GM04504 (cell line): ENCODE data around the gene ADARB1.
"Not testable (repeated sequence)": the region's sequence is repeated elsewhere in the genome, so short reads cannot be mapped to it uniquely, and the experiment has no call there.

ENCODE experiments used
- DNase-seq: peaks from one replicate; pipeline ENCODE4 v3.0.0-alpha.2; 2012; ENCODE audit warnings: low read depth

ADARB1 gene

DNA sequence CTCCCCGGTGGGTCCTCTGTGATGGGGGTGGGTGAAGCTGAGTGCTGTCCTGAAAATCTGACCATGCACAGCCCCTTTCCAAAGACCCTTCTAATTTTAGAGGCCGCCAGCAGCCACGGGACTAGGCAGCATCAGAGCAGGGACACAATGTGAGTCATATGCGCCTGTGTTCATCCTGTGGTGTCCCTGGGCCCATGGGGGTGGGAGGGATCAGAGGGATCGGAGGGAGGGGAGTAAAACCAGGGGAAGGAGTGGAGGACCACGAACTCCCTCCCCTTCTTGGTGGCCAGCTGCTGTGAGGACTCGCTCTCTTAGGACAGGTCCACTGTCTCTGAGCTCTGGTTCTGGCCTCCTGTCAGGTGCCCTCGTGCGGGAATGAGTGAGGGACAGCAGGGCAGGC, 61.5 kb downstream of the ADARB1 start:
- DNase-seq: no peak

GRCh38 chr21:45136500-45136899, 62.1 kb downstream of the ADARB1 start:
- no peak for DNase-seq

- peak; percentile 73 for DNase-seq
Measured at GRCh38 chr21:45136927-45137611, 62.7 kb downstream of the ADARB1 start.

DNA sequence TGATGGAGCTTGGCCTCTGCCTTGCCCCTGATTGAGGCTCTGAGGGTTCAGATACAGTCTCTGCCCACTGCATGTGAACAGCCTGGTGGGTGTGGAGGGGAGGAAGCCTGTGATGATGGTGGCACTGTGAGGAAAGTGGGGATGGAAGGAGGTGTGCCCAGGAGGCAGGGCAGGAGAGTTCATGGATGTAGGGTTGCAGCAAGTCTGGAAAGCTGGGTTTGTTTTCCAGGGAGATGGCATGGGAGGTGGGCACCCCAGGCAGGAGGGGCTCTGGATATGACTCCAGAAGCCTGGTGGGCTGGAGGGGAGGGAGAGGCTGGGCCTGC, 63.2 kb downstream of the ADARB1 start:
- DNase-seq: no peak

DNA sequence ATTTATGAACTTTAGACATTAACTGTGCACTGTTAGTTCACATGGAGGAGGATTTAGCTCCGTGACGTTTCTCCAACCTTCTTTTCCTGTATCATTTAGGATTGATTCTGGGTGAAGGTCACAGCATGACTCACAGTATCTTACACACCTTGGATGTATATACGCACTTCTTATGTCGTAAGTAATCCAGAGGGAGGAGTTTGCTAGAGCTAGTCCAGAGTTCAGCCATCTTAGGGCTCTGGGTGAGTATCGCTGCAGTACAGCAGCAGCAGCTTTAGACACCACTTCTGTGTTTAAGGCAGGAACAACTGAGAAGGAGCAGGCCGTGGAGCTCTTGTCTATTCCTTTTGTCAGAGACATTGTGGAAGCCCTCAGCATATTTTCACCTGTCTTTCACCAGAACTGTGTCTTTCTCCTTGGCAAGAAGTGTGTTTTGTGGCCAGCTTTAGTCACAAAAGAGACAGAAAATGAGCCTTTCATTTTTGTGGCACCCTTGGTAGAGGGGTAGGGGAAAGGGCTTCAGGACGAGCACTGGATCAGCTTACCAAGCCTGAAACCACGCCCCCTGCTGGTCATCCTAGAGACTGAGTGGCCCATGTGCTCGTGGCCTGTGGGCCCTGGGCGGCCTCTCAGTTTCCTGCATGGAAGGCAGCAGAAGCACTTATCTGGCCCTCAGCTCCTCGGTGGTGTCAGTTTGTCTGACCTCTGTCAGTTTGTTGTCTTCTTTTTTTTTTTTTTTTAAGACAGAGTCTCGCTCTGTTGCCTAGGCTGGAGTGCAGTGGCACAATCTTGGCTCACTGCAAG, 64.0 kb downstream of the ADARB1 start:
- no peak for DNase-seq

DNA sequence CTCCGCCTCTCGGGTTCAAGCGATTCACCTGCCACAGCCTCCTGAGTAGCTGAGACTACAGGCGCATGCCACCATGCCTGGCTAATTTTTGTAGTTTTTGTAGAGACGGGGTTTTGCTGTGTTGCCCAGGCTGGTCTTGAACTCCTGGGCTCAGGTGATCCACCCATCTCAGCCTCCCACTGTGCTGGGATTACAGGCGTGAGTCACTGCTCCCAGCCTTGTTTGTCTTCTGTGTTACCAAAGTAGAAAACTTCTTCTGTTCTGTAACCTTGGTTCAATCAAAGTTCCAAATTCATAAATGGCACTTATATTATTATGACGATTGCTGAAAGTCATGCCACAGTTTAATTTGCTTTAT, 64.6 kb downstream of the ADARB1 start:
- DNase-seq: not testable (repeated sequence)

DNA sequence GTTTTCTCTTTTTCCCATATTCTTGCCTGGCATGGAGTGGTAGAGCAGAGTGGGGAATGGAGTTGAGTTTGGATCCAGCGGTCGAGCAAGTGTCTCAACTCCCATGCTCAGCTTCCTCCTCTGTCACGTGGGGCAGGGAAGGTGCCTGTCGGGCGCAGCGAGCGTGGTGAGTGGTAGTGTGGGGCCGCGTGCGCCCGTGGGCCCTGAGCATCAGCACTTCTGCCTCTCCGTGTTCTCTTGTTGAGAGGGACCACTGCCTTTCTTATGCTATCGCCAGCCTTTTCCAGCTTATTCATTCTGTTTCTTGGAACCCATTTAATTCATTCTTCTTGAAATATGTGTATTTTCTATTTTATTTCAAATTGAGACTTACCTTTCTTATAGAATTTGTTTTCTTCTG, 65.1 kb downstream of the ADARB1 start:
- DNase-seq: no peak

- DNase-seq: peak; percentile 86
Measured at GRCh38 chr21:45140346-45140940, 66.1 kb downstream of the ADARB1 start.

GRCh38 chr21:45140944-45141343, 66.6 kb downstream of the ADARB1 start:
- not testable (repeated sequence) for DNase-seq

GRCh38 chr21:45141507-45141906, 67.1 kb downstream of the ADARB1 start:
- no peak for DNase-seq

GRCh38 chr21:45142469-45143308, 68.3 kb downstream of the ADARB1 start:
- peak; percentile 58 for DNase-seq

DNA sequence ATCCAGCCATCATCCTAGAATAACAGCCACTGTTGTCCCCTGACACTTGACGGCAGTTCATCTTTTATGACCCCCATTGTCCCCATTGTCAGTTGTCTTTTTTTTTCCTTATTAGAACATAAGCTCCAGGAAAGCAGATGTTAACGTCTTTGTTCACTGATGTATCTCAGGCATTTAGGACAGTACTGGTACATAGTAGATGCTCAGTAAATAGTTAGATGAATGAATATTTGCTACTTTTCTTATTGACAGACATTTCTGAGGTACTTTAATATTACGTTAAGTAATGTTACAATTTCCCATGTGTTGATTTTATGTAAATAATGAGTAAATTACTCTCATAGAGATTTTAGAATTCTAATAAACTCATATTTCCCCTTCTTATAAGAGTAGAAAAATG, 69.5 kb downstream of the ADARB1 start:
- DNase-seq: no peak

DNA sequence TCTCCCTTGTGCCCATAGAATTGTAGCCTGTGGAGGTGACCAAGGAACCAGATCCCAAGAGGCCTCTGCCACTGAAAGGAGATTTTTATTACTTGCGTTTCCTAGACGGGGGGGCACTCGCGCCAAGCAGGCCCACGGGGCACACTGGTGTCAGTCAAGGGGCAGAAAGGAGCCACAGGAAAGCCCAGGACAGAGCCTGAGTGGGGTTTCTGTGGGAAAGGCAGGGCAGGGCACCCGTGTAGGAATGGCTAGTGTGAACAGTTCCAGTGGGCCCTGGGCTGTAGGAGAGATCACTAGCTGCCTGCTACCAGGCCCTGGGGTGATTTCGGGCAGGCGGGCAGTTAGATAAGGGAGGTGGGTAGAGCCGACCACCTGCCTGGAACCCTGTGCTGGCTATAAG, 70.8 kb downstream of the ADARB1 start:
- no peak for DNase-seq

- DNase-seq: not testable (repeated sequence)
Measured at GRCh38 chr21:45145846-45146245, 71.5 kb downstream of the ADARB1 start.

DNA sequence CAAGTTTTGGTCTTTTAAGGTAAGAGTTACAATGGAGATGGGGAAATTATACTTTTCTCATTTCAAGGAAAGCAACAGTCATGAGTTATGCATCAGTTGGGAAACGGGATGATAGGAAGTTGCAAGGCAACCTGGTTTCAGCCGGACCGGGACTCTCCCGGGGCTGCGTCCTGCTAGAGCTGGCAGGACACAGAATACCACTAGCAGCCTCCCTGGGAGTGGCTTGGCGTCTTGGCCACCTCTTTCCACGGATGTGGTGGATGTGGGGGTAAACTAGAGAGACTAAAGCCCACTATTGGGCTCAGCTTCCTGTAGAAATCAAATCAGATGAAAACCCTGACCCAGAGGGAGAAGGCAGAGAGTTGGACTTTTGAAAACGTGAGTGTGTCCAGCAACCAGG, 71.9 kb downstream of the ADARB1 start:
- DNase-seq: no peak

- DNase-seq: no peak
Measured at GRCh38 chr21:45146801-45147200, 72.4 kb downstream of the ADARB1 start.

DNA sequence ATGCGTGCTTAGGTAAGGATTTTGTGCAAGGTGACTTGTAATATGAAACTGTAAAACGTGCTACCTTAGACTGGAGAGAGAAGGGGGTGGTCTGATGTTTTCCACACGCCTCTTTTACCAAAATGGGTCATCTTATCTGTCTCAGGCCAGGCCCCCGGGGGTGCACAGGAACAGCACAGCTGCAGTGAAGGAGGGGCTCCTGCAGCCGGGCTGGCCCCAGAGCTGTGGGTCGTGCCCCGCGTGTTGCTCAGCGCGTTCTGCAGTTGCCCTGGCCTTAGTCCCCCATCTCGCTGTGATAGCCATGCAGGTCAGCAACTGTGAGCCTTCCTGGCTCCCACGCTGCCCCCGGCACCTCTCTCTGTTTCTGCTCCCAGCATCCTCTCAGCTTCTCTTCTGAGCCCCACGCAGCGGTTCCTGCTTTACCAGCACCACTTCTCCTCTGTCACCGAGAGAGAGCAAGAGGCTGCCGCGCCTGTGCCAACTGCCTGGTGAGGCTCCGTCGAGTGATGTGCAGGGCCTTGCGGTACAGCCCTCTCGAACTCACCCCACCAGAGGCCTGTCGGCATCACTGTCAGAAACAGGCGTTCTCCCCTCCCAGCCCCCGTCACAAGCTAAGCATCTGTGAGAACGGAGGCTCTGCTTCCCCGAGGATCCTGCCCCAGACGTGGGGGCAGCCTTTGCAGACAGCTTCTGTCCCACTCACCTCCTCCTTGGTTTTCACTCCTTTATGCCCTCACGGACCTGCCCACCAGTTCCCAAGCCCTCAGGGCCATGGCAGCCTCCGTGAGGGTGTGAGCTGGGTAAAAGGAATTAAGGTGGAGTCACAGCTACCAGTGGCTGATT, 73.3 kb downstream of the ADARB1 start:
- DNase-seq: no peak

DNA sequence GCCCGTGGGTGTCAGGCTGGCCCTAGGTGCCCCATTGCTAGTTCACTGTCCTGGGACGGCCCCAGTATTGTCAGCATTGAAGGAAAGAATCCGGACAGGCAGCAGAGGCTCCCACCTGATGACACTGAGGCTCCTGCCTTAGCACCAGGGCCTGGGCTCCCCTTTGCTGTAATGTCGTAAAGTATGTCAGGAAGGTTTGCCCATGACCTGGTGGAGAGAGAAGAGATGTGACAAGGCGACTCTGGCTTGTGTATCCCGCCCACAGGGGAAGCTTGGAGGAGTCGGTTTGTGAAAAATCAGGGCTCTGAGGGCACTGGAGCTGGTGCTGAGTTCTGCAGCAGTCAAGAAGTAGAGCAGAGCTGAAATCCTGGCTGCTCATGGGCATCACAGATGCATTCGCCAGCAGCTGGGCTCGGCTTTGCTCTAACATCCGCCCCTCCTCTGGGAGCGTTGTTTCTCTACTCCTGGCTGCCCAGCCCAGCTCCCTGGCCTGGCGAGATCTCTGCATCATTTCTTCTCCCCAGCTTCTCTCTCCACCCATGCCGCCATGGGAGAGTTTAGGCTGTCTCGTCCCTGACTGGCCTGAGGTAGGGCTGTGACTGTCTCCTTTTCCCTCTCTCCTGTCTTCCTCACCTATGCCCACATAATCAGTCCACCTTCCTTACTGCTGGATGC, 74.1 kb downstream of the ADARB1 start:
- DNase-seq: no peak

- DNase-seq: no peak
Measured at GRCh38 chr21:45149021-45149420, 74.6 kb downstream of the ADARB1 start.

DNA sequence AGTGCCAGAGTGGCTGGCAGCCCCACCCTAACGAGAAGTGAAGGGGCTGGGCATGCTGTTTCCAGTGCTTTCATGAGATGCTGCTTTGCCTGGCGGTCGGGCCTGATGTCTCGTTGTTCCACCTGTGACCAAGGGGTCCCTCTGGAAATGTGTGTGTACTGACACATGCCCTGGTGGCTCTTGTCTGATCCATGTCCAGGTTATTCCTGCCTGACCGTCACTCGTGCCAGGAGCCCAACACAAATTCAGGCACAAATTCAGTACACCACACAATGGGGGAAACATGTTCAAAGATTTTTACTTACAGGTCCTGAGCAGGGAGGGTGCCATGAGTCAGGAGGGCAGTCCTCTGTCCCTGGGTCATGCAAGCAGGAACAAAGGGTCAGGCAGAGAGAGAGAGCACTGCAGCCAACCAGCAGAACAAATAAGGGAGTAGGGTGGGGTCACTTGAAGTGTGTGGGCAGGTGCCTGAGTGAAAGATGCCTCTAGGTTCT, 76.3 kb downstream of the ADARB1 start:
- DNase-seq: no peak
